NT2/D1 (cell line): Measurements from ENCODE around the gene TPRG1L.

Source experiments
- DNase-seq: peaks from one replicate; pipeline ENCODE4 v3.0.0-alpha.2; 2011; ENCODE audit warnings: low read depth, low spot score
- H3K27me3 ChIP-seq: 2 replicates; pipeline ENCODE4 v1.6.0; 2011; ENCODE audit warnings: mild to moderate bottlenecking; ENCODE audit not compliant: insufficient read length, insufficient read depth
- H3K36me3 ChIP-seq: 2 replicates; pipeline ENCODE4 v1.6.1; 2011; ENCODE audit warnings: mild to moderate bottlenecking, low read length, mixed read lengths; ENCODE audit not compliant: insufficient read depth, insufficient read length
- H3K4me1 ChIP-seq: 2 replicates; pipeline ENCODE4 v1.5.1; 2011; ENCODE audit not compliant: insufficient read depth, insufficient read length
- H3K4me3 ChIP-seq: 2 replicates; pipeline ENCODE4 v1.5.1; 2011; ENCODE audit warnings: low read depth; ENCODE audit not compliant: insufficient read length
- H3K9ac ChIP-seq: 2 replicates; pipeline ENCODE4 v1.6.0; 2011; ENCODE audit warnings: low read depth; ENCODE audit not compliant: insufficient read length
- H3K9me3 ChIP-seq: 2 replicates; pipeline ENCODE4 v1.5.1; 2011; ENCODE audit warnings: mild to moderate bottlenecking, low read length; ENCODE audit not compliant: insufficient read depth
- SUZ12 ChIP-seq: IDR thresholded peaks from 2 replicates; pipeline ENCODE4 v1.6.1; 2011; ENCODE audit not compliant: insufficient read length, insufficient read depth; ENCODE audit errors: extremely low read depth
- YY1 ChIP-seq: IDR thresholded peaks from 2 replicates; pipeline ENCODE4 v1.6.1; 2011; ENCODE audit not compliant: insufficient read length, insufficient read depth
- ZNF274 ChIP-seq: IDR thresholded peaks from 2 replicates; pipeline ENCODE4 v1.6.1; 2011; ENCODE audit warnings: mild to moderate bottlenecking, low read depth, low read length

Gene TPRG1L

GRCh38 chr1:3632298-3632697, 7.5 kb downstream of the TPRG1L start:
- Histone ChIP-seq H3K9me3 (no peaks in the 10 kb centered on the region), H3K4me1 (peaks cover 22% of the 10 kb centered on the region), H3K4me3 (peak overlapping the region; percentile 4), H3K36me3 (peaks cover 79% of the 10 kb centered on the region), H3K9ac (peak overlapping the region; percentile 72), H3K27me3 (no peaks in the 10 kb centered on the region)
- DNase-seq: no peak
- TF ChIP-seq YY1 (no peak), ZNF274 (no peak)

- Histone ChIP-seq H3K36me3 (peaks cover 75% of the 10 kb centered on the region), H3K9ac (peak overlapping the region; percentile 72), H3K9me3 (no peaks in the 10 kb centered on the region), H3K4me3 (no peak overlapping the region), H3K4me1 (peaks cover 22% of the 10 kb centered on the region), H3K27me3 (no peaks in the 10 kb centered on the region)
- TF ChIP-seq SUZ12: no peak
- no peak for TF ChIP-seq ZNF274
- no peak for TF ChIP-seq YY1
- DNase-seq: no peak
Measured at GRCh38 chr1:3632716-3633343, 8.0 kb downstream of the TPRG1L start.

GRCh38 chr1:3633344-3634058, 8.7 kb downstream of the TPRG1L start:
- Histone ChIP-seq H3K9me3 (no peaks in the 10 kb centered on the region), H3K36me3 (peaks cover 76% of the 10 kb centered on the region), H3K9ac (no peak overlapping the region), H3K4me1 (peaks cover 22% of the 10 kb centered on the region), H3K4me3 (no peak overlapping the region), H3K27me3 (no peaks in the 10 kb centered on the region)
- TF ChIP-seq YY1 (no peak), SUZ12 (no peak), ZNF274 (no peak)
- no peak for DNase-seq

GRCh38 chr1:3634059-3634800, 9.4 kb downstream of the TPRG1L start:
- H3K4me1 ChIP-seq: peaks cover 22% of the 10 kb centered on the region
- no peaks in the 10 kb centered on the region for H3K27me3 ChIP-seq
- H3K36me3 ChIP-seq: peaks cover 69% of the 10 kb centered on the region
- no peaks in the 10 kb centered on the region for H3K9me3 ChIP-seq
- no peak overlapping the region for H3K9ac ChIP-seq
- TF ChIP-seq YY1: no peak
- TF ChIP-seq ZNF274: no peak
- no peak for TF ChIP-seq SUZ12
- DNase-seq: no peak
- H3K4me3 ChIP-seq: no peak overlapping the region

GRCh38 chr1:3636080-3636479, 11.3 kb downstream of the TPRG1L start:
- no peak for TF ChIP-seq YY1
- no peak for TF ChIP-seq SUZ12
- TF ChIP-seq ZNF274: no peak
- Histone ChIP-seq H3K9ac (no peak overlapping the region), H3K9me3 (no peaks in the 10 kb centered on the region), H3K4me3 (no peak overlapping the region), H3K27me3 (no peaks in the 10 kb centered on the region), H3K4me1 (peaks cover 18% of the 10 kb centered on the region), H3K36me3 (peaks cover 59% of the 10 kb centered on the region)
- DNase-seq: no peak

GRCh38 chr1:3636531-3636930, 11.7 kb downstream of the TPRG1L start:
- H3K9ac ChIP-seq: no peak overlapping the region
- peaks cover 14% of the 10 kb centered on the region for H3K4me1 ChIP-seq
- H3K27me3 ChIP-seq: no peaks in the 10 kb centered on the region
- DNase-seq: no peak
- H3K9me3 ChIP-seq: no peaks in the 10 kb centered on the region
- no peak overlapping the region for H3K4me3 ChIP-seq
- H3K36me3 ChIP-seq: peaks cover 61% of the 10 kb centered on the region
- no peak for TF ChIP-seq YY1
- TF ChIP-seq ZNF274: no peak
- no peak for TF ChIP-seq SUZ12

GRCh38 chr1:3638027-3638426, 13.2 kb downstream of the TPRG1L start:
- no peak for DNase-seq
- Histone ChIP-seq H3K9ac (no peak overlapping the region), H3K9me3 (no peaks in the 10 kb centered on the region), H3K27me3 (no peaks in the 10 kb centered on the region), H3K4me1 (peaks cover 6% of the 10 kb centered on the region), H3K36me3 (peaks cover 60% of the 10 kb centered on the region), H3K4me3 (no peak overlapping the region)
- no peak for TF ChIP-seq SUZ12
- no peak for TF ChIP-seq YY1
